ENCODE results near the gene DNM3.

DNA sequence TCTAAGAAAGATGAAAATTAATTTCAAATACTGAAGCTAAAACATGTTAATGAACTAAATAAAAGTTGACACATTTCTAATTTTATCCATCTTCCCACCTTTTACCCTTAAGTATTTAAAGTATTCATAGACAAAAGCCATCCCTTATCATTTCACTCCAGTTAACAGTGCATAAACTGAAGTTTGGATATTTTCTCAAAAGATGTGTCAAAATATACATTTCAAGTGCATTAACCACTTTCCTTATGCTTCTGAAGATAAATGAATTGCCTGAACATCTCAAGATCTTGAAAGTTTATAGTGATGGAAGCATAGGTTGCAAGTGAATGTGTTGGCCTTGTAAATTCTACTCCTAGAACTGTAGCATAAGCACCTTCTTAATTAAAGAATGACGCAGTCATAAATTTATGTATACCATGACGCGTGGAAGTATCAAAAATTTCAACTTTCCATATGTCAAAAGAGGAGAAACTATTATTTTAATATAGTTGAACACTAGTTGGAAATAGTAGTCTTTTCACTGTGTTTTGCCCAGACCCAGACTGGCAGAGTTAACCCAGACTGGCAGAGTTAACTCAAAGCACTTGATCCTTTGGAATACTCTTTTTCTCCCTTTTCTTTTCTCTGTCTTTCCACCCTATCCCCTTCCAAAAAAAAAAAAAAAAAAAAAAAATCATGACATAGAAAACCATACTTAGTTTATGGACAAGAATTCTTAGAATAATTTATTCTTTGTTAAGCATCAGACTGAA, 296.6 kb downstream of the DNM3 start:
- TF ChIP-seq, protein P1, sequence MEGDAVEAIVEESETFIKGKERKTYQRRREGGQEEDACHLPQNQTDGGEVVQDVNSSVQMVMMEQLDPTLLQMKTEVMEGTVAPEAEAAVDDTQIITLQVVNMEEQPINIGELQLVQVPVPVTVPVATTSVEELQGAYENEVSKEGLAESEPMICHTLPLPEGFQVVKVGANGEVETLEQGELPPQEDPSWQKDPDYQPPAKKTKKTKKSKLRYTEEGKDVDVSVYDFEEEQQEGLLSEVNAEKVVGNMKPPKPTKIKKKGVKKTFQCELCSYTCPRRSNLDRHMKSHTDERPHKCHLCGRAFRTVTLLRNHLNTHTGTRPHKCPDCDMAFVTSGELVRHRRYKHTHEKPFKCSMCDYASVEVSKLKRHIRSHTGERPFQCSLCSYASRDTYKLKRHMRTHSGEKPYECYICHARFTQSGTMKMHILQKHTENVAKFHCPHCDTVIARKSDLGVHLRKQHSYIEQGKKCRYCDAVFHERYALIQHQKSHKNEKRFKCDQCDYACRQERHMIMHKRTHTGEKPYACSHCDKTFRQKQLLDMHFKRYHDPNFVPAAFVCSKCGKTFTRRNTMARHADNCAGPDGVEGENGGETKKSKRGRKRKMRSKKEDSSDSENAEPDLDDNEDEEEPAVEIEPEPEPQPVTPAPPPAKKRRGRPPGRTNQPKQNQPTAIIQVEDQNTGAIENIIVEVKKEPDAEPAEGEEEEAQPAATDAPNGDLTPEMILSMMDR (conservative IDR thresholded peaks at IDR 0.05; ENCODE audit: low read depth in 2 of 2), result no peak
- TF ChIP-seq NANOG (IDR thresholded peaks at IDR 0.05; ENCODE audit: borderline replicate concordance) (no peak), POLR2AphosphoS5 (IDR thresholded peaks at IDR 0.05; ENCODE audit: low read depth) (no peak), CREB1 (CRISPR knock-in tag; IDR thresholded peaks at IDR 0.05; ENCODE audit: low read depth) (no peak), EZH2 (IDR thresholded peaks at IDR 0.05; ENCODE audit: low read depth, unreplicated experiment) (no peak), ZNF331 (CRISPR knock-in tag; IDR thresholded peaks at IDR 0.05; ENCODE audit: low read depth) (no peak), EZH2phosphoT487 (IDR thresholded peaks at IDR 0.05; ENCODE audit: unreplicated experiment) (no peak), JUNB (IDR thresholded peaks at IDR 0.05; ENCODE audit: unreplicated experiment) (no peak), STAT1 (IDR thresholded peaks at IDR 0.05; ENCODE audit: unreplicated experiment) (no peak)
- TF ChIP-seq, protein P2, sequence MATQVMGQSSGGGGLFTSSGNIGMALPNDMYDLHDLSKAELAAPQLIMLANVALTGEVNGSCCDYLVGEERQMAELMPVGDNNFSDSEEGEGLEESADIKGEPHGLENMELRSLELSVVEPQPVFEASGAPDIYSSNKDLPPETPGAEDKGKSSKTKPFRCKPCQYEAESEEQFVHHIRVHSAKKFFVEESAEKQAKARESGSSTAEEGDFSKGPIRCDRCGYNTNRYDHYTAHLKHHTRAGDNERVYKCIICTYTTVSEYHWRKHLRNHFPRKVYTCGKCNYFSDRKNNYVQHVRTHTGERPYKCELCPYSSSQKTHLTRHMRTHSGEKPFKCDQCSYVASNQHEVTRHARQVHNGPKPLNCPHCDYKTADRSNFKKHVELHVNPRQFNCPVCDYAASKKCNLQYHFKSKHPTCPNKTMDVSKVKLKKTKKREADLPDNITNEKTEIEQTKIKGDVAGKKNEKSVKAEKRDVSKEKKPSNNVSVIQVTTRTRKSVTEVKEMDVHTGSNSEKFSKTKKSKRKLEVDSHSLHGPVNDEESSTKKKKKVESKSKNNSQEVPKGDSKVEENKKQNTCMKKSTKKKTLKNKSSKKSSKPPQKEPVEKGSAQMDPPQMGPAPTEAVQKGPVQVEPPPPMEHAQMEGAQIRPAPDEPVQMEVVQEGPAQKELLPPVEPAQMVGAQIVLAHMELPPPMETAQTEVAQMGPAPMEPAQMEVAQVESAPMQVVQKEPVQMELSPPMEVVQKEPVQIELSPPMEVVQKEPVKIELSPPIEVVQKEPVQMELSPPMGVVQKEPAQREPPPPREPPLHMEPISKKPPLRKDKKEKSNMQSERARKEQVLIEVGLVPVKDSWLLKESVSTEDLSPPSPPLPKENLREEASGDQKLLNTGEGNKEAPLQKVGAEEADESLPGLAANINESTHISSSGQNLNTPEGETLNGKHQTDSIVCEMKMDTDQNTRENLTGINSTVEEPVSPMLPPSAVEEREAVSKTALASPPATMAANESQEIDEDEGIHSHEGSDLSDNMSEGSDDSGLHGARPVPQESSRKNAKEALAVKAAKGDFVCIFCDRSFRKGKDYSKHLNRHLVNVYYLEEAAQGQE (IDR thresholded peaks at IDR 0.05; ENCODE audit: unreplicated experiment), result no peak
- TF ChIP-seq, protein P3, sequence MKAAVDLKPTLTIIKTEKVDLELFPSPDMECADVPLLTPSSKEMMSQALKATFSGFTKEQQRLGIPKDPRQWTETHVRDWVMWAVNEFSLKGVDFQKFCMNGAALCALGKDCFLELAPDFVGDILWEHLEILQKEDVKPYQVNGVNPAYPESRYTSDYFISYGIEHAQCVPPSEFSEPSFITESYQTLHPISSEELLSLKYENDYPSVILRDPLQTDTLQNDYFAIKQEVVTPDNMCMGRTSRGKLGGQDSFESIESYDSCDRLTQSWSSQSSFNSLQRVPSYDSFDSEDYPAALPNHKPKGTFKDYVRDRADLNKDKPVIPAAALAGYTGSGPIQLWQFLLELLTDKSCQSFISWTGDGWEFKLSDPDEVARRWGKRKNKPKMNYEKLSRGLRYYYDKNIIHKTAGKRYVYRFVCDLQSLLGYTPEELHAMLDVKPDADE (IDR thresholded peaks at IDR 0.05), result no peak
